Measurements from ENCODE around the gene GLP2R. TPM values are rescaled to one million over a fixed set of nuclear protein-coding genes. Genes with fewer than 3 reads are reported as not detected.
"Not testable (repeated sequence)": the region's sequence is repeated elsewhere in the genome, so short reads cannot be mapped to it uniquely, and the experiment has no call there.

The GLP2R gene
- total RNA-seq: under 0.01 TPM in 1 of 2 replicates, not detected in the other

- no peak for TF ChIP-seq CTCF (IDR thresholded peaks at IDR 0.05; ENCODE audit: extremely low read depth, low read depth, low read length)
- H3K4me3 ChIP-seq (ENCODE audit: insufficient read depth, low read length): no peak within 1 kb of the TSS
- no peak within 1 kb of the TSS for H3K27ac ChIP-seq (ENCODE audit: low read depth, low read length)
- H2AFZ ChIP-seq (ENCODE audit: low read length): no peak within 1 kb of the TSS
- H3K36me3 ChIP-seq (ENCODE audit: insufficient read depth, low read length): no peaks in the 10 kb centered on the region
- H3K27me3 ChIP-seq (ENCODE audit: insufficient read depth, low read length): no peaks in the 10 kb centered on the region
- no peaks in the 10 kb centered on the region for H4K20me1 ChIP-seq (ENCODE audit: insufficient read depth, low read length)
- H3K4me1 ChIP-seq (ENCODE audit: insufficient read depth, low read length): no peaks in the 10 kb centered on the region
- H3K79me2 ChIP-seq (ENCODE audit: insufficient read depth, low read length): no peaks in the 10 kb centered on the region
- no peaks in the 10 kb centered on the region for H3K9me3 ChIP-seq (ENCODE audit: low read depth, low read length)
- H3K4me2 ChIP-seq (ENCODE audit: insufficient read depth, low read length): no peak within 1 kb of the TSS
- no peak for DNase-seq (ENCODE audit: insufficient read length, low spot score, missing footprints)
These were observed at the start of gene GLP2R for GRCh38 chr17:9825641-9826150. Gene GLP2R, plus strand, starts transcription at chr17:9825924. Its CDS starts 140 bp downstream, at chr17:9826064.

- Histone ChIP-seq H3K4me1 (ENCODE audit: insufficient read depth, low read length) (no peaks in the 10 kb centered on the region), H3K4me3 (ENCODE audit: insufficient read depth, low read length) (no peak overlapping the region), H3K27me3 (ENCODE audit: insufficient read depth, low read length) (no peaks in the 10 kb centered on the region), H3K79me2 (ENCODE audit: insufficient read depth, low read length) (no peaks in the 10 kb centered on the region), H3K27ac (ENCODE audit: low read depth, low read length) (no peak overlapping the region), H3K36me3 (ENCODE audit: insufficient read depth, low read length) (no peaks in the 10 kb centered on the region), H2AFZ (ENCODE audit: low read length) (no peak overlapping the region), H3K9me3 (ENCODE audit: low read depth, low read length) (no peaks in the 10 kb centered on the region), H3K4me2 (ENCODE audit: insufficient read depth, low read length) (no peak overlapping the region), H4K20me1 (ENCODE audit: insufficient read depth, low read length) (no peaks in the 10 kb centered on the region)
- DNase-seq (ENCODE audit: insufficient read length, low spot score, missing footprints): no peak
- TF ChIP-seq CTCF (IDR thresholded peaks at IDR 0.05; ENCODE audit: extremely low read depth, low read depth, low read length): no peak
These were observed 48.8 kb upstream of the GLP2R start for GRCh38 chr17:9776911-9777310.

- H2AFZ ChIP-seq (ENCODE audit: low read length): no peak overlapping the region
- no peak overlapping the region for H3K27ac ChIP-seq (ENCODE audit: low read depth, low read length)
- H4K20me1 ChIP-seq (ENCODE audit: insufficient read depth, low read length): no peaks in the 10 kb centered on the region
- TF ChIP-seq CTCF (IDR thresholded peaks at IDR 0.05; ENCODE audit: extremely low read depth, low read depth, low read length): no peak
- no peaks in the 10 kb centered on the region for H3K4me1 ChIP-seq (ENCODE audit: insufficient read depth, low read length)
- H3K4me3 ChIP-seq (ENCODE audit: insufficient read depth, low read length): no peak overlapping the region
- H3K79me2 ChIP-seq (ENCODE audit: insufficient read depth, low read length): no peaks in the 10 kb centered on the region
- no peaks in the 10 kb centered on the region for H3K36me3 ChIP-seq (ENCODE audit: insufficient read depth, low read length)
- no peaks in the 10 kb centered on the region for H3K9me3 ChIP-seq (ENCODE audit: low read depth, low read length)
- DNase-seq (ENCODE audit: insufficient read length, low spot score, missing footprints): peak; percentile 31
- H3K4me2 ChIP-seq (ENCODE audit: insufficient read depth, low read length): no peak overlapping the region
- H3K27me3 ChIP-seq (ENCODE audit: insufficient read depth, low read length): no peaks in the 10 kb centered on the region
These were observed 45.2 kb upstream of the GLP2R start for GRCh38 chr17:9780552-9780951.

- no peak for DNase-seq (ENCODE audit: insufficient read length, low spot score, missing footprints)
- no peak for TF ChIP-seq CTCF (IDR thresholded peaks at IDR 0.05; ENCODE audit: extremely low read depth, low read depth, low read length)
- Histone ChIP-seq H3K27ac (ENCODE audit: low read depth, low read length) (no peak overlapping the region), H3K79me2 (ENCODE audit: insufficient read depth, low read length) (no peaks in the 10 kb centered on the region), H3K36me3 (ENCODE audit: insufficient read depth, low read length) (no peaks in the 10 kb centered on the region), H3K9me3 (ENCODE audit: low read depth, low read length) (no peaks in the 10 kb centered on the region), H3K27me3 (ENCODE audit: insufficient read depth, low read length) (no peaks in the 10 kb centered on the region), H3K4me1 (ENCODE audit: insufficient read depth, low read length) (no peaks in the 10 kb centered on the region), H3K4me2 (ENCODE audit: insufficient read depth, low read length) (no peak overlapping the region), H2AFZ (ENCODE audit: low read length) (no peak overlapping the region), H3K4me3 (ENCODE audit: insufficient read depth, low read length) (no peak overlapping the region), H4K20me1 (ENCODE audit: insufficient read depth, low read length) (no peaks in the 10 kb centered on the region)
These were observed 42.7 kb upstream of the GLP2R start for GRCh38 chr17:9783050-9783449.

- H4K20me1 ChIP-seq (ENCODE audit: insufficient read depth, low read length); H3K4me2 ChIP-seq (ENCODE audit: insufficient read depth, low read length); DNase-seq (ENCODE audit: insufficient read length, low spot score, missing footprints); H3K27ac ChIP-seq (ENCODE audit: low read depth, low read length); H2AFZ ChIP-seq (ENCODE audit: low read length); H3K9me3 ChIP-seq (ENCODE audit: low read depth, low read length); H3K36me3 ChIP-seq (ENCODE audit: insufficient read depth, low read length); H3K79me2 ChIP-seq (ENCODE audit: insufficient read depth, low read length); H3K27me3 ChIP-seq (ENCODE audit: insufficient read depth, low read length); H3K4me3 ChIP-seq (ENCODE audit: insufficient read depth, low read length); H3K4me1 ChIP-seq (ENCODE audit: insufficient read depth, low read length): not testable (repeated sequence)
These were observed 42.3 kb upstream of the GLP2R start for GRCh38 chr17:9783465-9783864.

Measured in osteoblast (primary cell).